HG03575 (cell line): ENCODE results near the gene ACOXL.

Experiments used
- ATAC-seq: cut with Tn5 transposase; IDR thresholded peaks from one replicate; pipeline ENCODE4 v1.9.1; 2021; ENCODE audit not compliant: unreplicated experiment, insufficient number of reproducible peaks, low FRiP score; ENCODE audit errors: extremely low read depth

Gene ACOXL

DNA sequence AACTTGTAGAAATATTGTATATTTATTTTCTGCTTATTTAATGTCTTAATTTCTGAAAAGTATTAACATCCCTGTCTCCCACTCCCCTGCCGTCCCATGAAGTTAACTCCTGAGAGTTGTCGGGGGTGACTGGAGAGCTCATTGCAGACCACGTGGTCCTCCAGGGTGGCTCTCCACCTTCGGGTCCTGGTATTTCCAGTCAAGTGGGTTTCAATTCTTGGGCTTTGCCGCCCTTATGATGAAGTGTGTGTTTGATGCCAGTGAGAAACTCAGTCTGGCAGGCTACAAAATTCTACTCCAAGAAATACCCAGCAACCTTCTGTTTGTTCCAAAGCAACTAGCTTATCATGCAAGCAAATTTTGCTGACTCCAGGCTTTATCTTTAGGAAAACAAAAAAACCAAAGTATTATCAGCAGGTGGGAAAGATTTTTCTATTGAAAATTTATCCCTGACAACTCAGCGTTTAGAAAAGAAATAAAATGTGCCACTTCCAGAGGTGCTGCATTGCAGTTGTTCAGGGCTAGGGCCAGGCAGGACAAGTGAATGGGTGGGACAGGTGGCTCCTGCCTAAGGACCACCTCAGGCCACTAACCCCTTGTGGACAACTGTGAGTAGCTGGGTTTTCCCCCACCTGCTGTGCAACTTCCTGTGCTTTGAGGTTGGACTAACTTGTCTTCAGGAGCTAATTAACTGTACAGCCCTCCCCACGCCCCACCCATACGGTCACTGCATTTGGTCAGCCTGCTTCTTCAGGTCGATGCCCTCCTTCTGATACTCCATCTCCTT lies 434.9 kb downstream of the ACOXL start:
- ATAC-seq = no peak

DNA sequence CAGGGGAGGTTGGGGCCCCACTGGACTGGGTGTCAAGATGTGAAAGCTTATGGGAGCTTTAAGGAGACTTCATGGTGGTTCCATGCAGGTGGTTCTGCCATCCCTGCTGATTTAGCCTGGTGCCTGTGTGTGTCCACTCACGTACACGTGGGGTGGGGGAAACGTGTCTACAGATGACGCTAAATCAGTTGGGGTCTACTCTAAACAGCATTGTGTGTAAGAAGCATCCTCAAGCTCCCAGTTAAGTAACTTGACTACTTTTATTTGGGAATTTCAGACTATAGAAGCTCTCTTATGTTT lies 435.4 kb downstream of the ACOXL start:
- ATAC-seq = no peak
